Smooth muscle cell (in vitro differentiated cells): Measurements from ENCODE around the gene WLS. TPM values are rescaled to one million over a fixed set of nuclear protein-coding genes. Genes with fewer than 3 reads are reported as not detected.

Experiments
- DNase-seq: peaks from one replicate; lab custom pipeline; 2025; ENCODE audit not compliant: unreplicated experiment; lab: John Stamatoyannopoulos, UW
- H2AFZ ChIP-seq: fragments of 200-600 bp; sonication (generic); 2 replicates; pipeline ENCODE4 v1.6.0; 2016; ENCODE audit warnings: antibody characterized with exemption, low read depth, mild to moderate bottlenecking
- H3F3A ChIP-seq: fragments of 200-600 bp; sonication (generic); 2 replicates; pipeline ENCODE4 v1.6.0; 2017; ENCODE audit warnings: antibody characterized with exemption, low read depth
- H3K27ac ChIP-seq: fragments of 200-600 bp; sonication (generic); 2 replicates; pipeline ENCODE4 v1.5.1; 2016; ENCODE audit warnings: low read depth, mild to moderate bottlenecking
- H3K27me3 ChIP-seq: fragments of 200-600 bp; sonication (generic); 2 replicates; pipeline ENCODE4 v1.6.1; 2016; ENCODE audit warnings: low read depth, mild to moderate bottlenecking
- H3K36me3 ChIP-seq: fragments of 200-600 bp; sonication (generic); 2 replicates; pipeline ENCODE4 v1.5.1; 2016; ENCODE audit warnings: low read depth
- H3K4me1 ChIP-seq: fragments of 200-600 bp; sonication (generic); 2 replicates; pipeline ENCODE4 v1.5.1; 2016; ENCODE audit warnings: low read depth
- H3K4me2 ChIP-seq: fragments of 200-600 bp; sonication (generic); 2 replicates; pipeline ENCODE4 v1.6.0; 2016; ENCODE audit warnings: mild to moderate bottlenecking
- H3K4me3 ChIP-seq: fragments of 200-600 bp; sonication (generic); 2 replicates; pipeline ENCODE4 v1.5.1; 2016; ENCODE audit warnings: mild to moderate bottlenecking
- H3K79me2 ChIP-seq: fragments of 200-600 bp; sonication (generic); 2 replicates; pipeline ENCODE4 v1.6.0; 2016; ENCODE audit warnings: low read depth, mild to moderate bottlenecking
- H3K9ac ChIP-seq: fragments of 200-600 bp; sonication (generic); 2 replicates; pipeline ENCODE4 v1.6.0; 2016; ENCODE audit warnings: low read depth
- H3K9me3 ChIP-seq: fragments of 200-600 bp; sonication (generic); replicated peaks from 2 replicates; pipeline ENCODE4 v1.5.1; 2016; ENCODE audit warnings: low read depth
- H4K20me1 ChIP-seq: fragments of 200-600 bp; sonication (generic); 2 replicates; pipeline ENCODE4 v1.6.0; 2016; ENCODE audit warnings: low read depth
- WGBS: methylation state at CpG from one replicate; pipeline ENCODE4 v1.1.7; 2016; ENCODE audit warnings: low lambda C conversion rate; 5-methylcytosine and 5-hydroxymethylcytosine counted together
- polyA plus RNA-seq: library from polyadenylated mRNA; unstranded; fragments of >200 nt; fragmentation: Nextera tagmentation; extraction: Ambion mirVana; gene quantifications from 2 replicates; pipeline ENCODE4 v1.2.1, GENCODE V29; 2016
- total RNA-seq: library from RNA; depleted of rRNA; stranded (reverse); fragments of >200 nt; gene quantifications from 2 replicates; pipeline ENCODE4 v1.2.3, GENCODE V29; 2014
- TF ChIP-seq, protein P1 (sequence below): fragments of 200-600 bp; sonication (generic); IDR thresholded peaks from 2 replicates; pipeline ENCODE4 v1.5.1; 2017; ENCODE audit warnings: borderline replicate concordance, mild to moderate bottlenecking, antibody characterized with exemption; ENCODE audit not compliant: insufficient read depth, poor library complexity, severe bottlenecking

WLS gene
- total and polyA plus RNA-seq, 2 experiments from 2014 or later, result 58.1 to 112 TPM

DNA sequence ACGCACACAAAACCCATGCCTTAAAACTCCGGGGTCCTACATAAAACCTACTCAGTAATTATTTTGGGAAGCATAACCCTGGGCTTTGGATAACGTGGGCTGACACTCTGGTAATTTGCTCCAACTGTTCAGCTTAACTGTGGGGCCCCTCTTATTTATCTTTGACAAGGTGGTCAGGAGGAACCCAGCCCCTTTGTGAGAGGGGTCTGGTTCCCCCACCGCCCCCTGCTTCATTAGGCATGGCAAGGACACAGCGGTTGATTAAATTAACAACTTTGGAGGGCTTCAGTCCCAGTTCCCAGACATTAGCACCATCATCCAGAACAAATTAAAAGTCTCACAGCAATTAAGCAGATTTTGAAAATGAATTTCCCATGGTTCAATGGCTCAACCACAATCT, 14.7 kb downstream of the WLS start:
- TF ChIP-seq, protein P1, sequence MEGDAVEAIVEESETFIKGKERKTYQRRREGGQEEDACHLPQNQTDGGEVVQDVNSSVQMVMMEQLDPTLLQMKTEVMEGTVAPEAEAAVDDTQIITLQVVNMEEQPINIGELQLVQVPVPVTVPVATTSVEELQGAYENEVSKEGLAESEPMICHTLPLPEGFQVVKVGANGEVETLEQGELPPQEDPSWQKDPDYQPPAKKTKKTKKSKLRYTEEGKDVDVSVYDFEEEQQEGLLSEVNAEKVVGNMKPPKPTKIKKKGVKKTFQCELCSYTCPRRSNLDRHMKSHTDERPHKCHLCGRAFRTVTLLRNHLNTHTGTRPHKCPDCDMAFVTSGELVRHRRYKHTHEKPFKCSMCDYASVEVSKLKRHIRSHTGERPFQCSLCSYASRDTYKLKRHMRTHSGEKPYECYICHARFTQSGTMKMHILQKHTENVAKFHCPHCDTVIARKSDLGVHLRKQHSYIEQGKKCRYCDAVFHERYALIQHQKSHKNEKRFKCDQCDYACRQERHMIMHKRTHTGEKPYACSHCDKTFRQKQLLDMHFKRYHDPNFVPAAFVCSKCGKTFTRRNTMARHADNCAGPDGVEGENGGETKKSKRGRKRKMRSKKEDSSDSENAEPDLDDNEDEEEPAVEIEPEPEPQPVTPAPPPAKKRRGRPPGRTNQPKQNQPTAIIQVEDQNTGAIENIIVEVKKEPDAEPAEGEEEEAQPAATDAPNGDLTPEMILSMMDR, result no peak
- Histone ChIP-seq H3K4me2 (no peak overlapping the region), H4K20me1 (no peaks in the 10 kb centered on the region), H3K27me3 (no peaks in the 10 kb centered on the region), H3K9ac (no peak overlapping the region), H2AFZ (no peak overlapping the region), H3K27ac (peak overlapping the region; percentile 51), H3K36me3 (no peaks in the 10 kb centered on the region), H3K4me3 (no peak overlapping the region), H3K4me1 (peaks cover 89% of the 10 kb centered on the region), H3K9me3 (no peaks in the 10 kb centered on the region), H3F3A (peaks cover 21% of the 10 kb centered on the region), H3K79me2 (peaks cover 81% of the 10 kb centered on the region)
- 93% methylated on average over 5 of the region's 5 CpGs for WGBS
- DNase-seq, result no peak

DNA sequence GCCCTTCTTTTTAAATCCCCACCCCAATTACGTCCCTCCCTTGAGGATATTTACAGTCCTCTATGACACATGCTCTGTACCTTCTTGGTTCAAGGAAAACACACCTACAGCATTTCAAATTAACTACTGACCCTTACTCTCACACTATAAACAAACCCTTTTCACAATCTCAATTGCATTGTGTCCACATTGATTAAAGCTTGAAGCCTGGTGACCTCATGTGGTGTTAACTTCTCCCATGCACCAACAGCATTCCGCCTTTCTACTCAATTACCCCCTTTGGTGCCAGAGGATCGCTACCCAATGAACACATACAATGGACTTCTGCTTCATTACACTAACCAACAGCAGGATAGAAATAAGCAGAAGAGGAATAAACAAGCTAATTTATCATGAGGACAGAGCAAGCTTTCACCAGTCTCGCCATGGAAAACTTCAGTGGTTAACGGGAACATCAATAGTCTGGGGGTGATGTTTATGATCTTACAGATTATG, 15.2 kb downstream of the WLS start:
- H3K9me3 ChIP-seq, result no peaks in the 10 kb centered on the region
- no peak overlapping the region for H3K27ac ChIP-seq
- H2AFZ ChIP-seq, result no peak overlapping the region
- no peaks in the 10 kb centered on the region for H4K20me1 ChIP-seq
- H3K36me3 ChIP-seq, result no peaks in the 10 kb centered on the region
- DNase-seq, result no peak
- 90% methylated on average over 5 of the region's 5 CpGs for WGBS
- TF ChIP-seq, protein P1, result no peak
- no peak overlapping the region for H3K4me3 ChIP-seq
- H3K4me2 ChIP-seq, result no peak overlapping the region
- H3K9ac ChIP-seq, result no peak overlapping the region
- peaks cover 16% of the 10 kb centered on the region for H3F3A ChIP-seq
- H3K4me1 ChIP-seq, result peaks cover 86% of the 10 kb centered on the region
- H3K79me2 ChIP-seq, result peaks cover 86% of the 10 kb centered on the region
- H3K27me3 ChIP-seq, result no peaks in the 10 kb centered on the region

DNA sequence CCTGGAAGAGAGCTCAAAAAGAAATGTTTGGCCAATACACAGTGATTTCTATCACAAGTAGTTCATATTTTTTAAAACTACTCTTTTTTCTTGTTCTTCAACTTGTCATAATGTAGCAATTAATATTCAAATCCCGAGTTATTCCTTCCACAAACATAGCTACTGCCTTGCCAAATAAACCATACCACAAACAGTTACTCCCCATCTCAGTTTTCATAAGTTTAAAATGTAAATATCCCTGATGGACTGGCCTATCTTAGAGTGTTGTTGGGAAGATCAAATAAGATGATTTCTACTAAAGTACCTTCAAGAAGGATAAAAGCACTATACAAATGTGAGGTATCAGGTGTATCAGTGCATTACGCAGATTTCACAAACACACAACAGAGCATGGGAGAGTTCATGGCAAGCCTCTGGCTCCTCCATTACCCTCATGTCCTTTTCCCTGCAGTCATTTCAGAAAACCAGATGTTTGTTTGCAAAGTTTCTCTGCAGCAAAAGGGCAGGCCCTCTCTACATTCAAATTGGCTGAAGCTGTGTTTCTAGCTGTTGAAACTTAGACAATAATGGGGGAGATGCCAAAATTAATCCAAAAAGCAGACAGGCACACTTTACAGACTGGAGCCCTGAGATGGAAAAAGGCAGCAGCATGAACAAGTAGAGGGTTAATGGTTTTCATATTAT, 16.1 kb downstream of the WLS start:
- Histone ChIP-seq H3K79me2 (peaks cover 95% of the 10 kb centered on the region), H3K36me3 (no peaks in the 10 kb centered on the region), H3K27me3 (no peaks in the 10 kb centered on the region), H3K4me1 (peaks cover 83% of the 10 kb centered on the region), H2AFZ (no peak overlapping the region), H3K9ac (no peak overlapping the region), H3K27ac (no peak overlapping the region), H3K4me3 (no peak overlapping the region), H3K9me3 (no peaks in the 10 kb centered on the region), H4K20me1 (peaks cover 3% of the 10 kb centered on the region), H3F3A (peaks cover 9% of the 10 kb centered on the region), H3K4me2 (no peak overlapping the region)
- TF ChIP-seq, protein P1, result no peak
- DNase-seq, result no peak
- 91% methylated on average over 2 of the region's 2 CpGs for WGBS

DNA sequence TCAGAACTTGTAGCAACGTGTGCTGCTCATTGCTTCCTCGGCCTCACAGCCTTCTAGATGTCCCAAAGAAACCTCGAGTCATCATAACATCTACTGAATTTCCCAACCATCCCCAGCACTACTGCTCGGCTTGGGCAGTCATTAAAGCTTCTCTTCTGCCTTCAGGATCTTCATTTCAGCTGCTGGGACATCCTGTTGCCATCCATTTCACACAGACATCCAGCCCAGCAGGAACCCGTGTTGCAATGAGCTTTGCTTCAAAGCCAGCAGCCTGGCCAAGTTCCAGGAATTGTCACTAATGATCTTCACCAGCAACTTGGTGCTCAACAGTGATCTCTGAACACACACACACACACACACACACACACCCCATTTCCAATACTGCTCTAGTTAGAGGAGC, 18.5 kb downstream of the WLS start:
- Histone ChIP-seq H3K4me3 (no peak overlapping the region), H3K27ac (peak overlapping the region; percentile 52), H4K20me1 (peaks cover 3% of the 10 kb centered on the region), H3K9ac (no peak overlapping the region), H3K36me3 (no peaks in the 10 kb centered on the region), H2AFZ (peak overlapping the region; percentile 53), H3K79me2 (peaks cover 99% of the 10 kb centered on the region), H3K4me2 (peak overlapping the region; percentile 27), H3K9me3 (no peaks in the 10 kb centered on the region), H3K4me1 (peaks cover 77% of the 10 kb centered on the region), H3K27me3 (no peaks in the 10 kb centered on the region), H3F3A (no peaks in the 10 kb centered on the region)
- TF ChIP-seq, protein P1, result no peak
- WGBS, result 29% methylated on average over 5 of the region's 5 CpGs
- DNase-seq, result peak; percentile 6
